ENCODE data around the gene IRF4. TPM values are rescaled to one million over a fixed set of nuclear protein-coding genes. Genes with fewer than 3 reads are reported as not detected.

The IRF4 gene
- total RNA-seq, 6 experiments from 2014 or later: not detected

GRCh38 chr6:449486-450419 lies 58.2 kb downstream of the IRF4 start:
- peaks cover 27% of the 10 kb centered on the region for H3K9me3 Mint-ChIP-seq
- TF ChIP-seq, protein P1, sequence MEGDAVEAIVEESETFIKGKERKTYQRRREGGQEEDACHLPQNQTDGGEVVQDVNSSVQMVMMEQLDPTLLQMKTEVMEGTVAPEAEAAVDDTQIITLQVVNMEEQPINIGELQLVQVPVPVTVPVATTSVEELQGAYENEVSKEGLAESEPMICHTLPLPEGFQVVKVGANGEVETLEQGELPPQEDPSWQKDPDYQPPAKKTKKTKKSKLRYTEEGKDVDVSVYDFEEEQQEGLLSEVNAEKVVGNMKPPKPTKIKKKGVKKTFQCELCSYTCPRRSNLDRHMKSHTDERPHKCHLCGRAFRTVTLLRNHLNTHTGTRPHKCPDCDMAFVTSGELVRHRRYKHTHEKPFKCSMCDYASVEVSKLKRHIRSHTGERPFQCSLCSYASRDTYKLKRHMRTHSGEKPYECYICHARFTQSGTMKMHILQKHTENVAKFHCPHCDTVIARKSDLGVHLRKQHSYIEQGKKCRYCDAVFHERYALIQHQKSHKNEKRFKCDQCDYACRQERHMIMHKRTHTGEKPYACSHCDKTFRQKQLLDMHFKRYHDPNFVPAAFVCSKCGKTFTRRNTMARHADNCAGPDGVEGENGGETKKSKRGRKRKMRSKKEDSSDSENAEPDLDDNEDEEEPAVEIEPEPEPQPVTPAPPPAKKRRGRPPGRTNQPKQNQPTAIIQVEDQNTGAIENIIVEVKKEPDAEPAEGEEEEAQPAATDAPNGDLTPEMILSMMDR (IDR thresholded peaks at IDR 0.05): no peak
- H3K27ac Mint-ChIP-seq: no peak overlapping the region
- DNase-seq: no peak
- H3K27me3 Mint-ChIP-seq (ENCODE audit: insufficient read depth): peaks cover 11% of the 10 kb centered on the region
- no peaks in the 10 kb centered on the region for H3K4me1 Mint-ChIP-seq (ENCODE audit: low read depth)
- H3K4me3 Mint-ChIP-seq: no peak overlapping the region
- H3K36me3 Mint-ChIP-seq (ENCODE audit: low read depth): peaks cover 10% of the 10 kb centered on the region

- DNase-seq: no peak
- H3K27me3 Mint-ChIP-seq (ENCODE audit: insufficient read depth): peaks cover 7% of the 10 kb centered on the region
- H3K27ac Mint-ChIP-seq: no peak overlapping the region
- peaks cover 10% of the 10 kb centered on the region for H3K36me3 Mint-ChIP-seq (ENCODE audit: low read depth)
- no peaks in the 10 kb centered on the region for H3K4me1 Mint-ChIP-seq (ENCODE audit: low read depth)
- TF ChIP-seq, protein P1 (IDR thresholded peaks at IDR 0.05): no peak
- peaks cover 24% of the 10 kb centered on the region for H3K9me3 Mint-ChIP-seq
- H3K4me3 Mint-ChIP-seq: no peak overlapping the region
Observed at GRCh38 chr6:451336-451735, 59.8 kb downstream of the IRF4 start.

GRCh38 chr6:451847-452246 lies 60.3 kb downstream of the IRF4 start:
- TF ChIP-seq, protein P1 (IDR thresholded peaks at IDR 0.05): no peak
- Mint-ChIP-seq H3K27ac (no peak overlapping the region), H3K4me3 (no peak overlapping the region), H3K9me3 (peaks cover 25% of the 10 kb centered on the region), H3K27me3 (ENCODE audit: insufficient read depth) (peaks cover 5% of the 10 kb centered on the region), H3K4me1 (ENCODE audit: low read depth) (no peaks in the 10 kb centered on the region), H3K36me3 (ENCODE audit: low read depth) (peaks cover 10% of the 10 kb centered on the region)
- DNase-seq: no peak

DNA sequence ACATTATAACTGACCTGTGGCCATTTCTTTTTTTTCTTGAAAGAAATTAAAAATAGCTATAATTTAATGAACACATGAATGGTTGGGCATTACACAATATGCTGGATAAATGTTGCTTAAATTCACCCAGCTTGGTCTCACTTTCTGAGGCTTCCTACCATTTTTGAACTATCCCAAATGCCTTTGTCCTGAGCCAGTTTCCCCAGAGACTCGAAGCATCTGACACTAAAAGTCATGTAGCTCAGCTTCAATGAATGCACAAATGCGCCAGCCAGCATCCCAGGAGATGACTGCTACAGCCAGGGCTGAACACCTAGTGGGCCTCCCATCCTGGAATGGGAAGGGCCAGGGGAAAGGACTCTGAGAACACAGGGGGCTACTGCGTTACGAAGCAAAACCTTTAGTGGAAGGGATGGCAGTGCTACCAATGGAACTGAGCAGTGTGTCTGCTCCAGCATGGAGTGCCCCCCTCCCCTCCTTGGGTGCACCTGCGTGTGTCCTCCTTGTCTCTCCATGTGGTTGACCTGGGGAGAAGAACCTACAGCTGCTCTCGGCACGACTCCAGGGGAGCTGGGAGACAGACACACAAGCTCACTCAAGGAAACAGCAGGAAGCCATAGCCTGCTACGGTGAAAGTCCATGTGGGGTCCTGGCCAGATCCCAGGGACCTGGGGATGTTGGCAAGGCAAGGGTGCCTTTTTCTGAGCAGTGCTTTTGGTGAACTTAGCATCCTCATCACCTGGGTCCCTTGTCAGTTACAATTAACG lies 60.9 kb downstream of the IRF4 start:
- H3K4me3 Mint-ChIP-seq: no peak overlapping the region
- TF ChIP-seq, protein P1 (IDR thresholded peaks at IDR 0.05): no peak
- H3K4me1 Mint-ChIP-seq (ENCODE audit: low read depth): no peaks in the 10 kb centered on the region
- DNase-seq: no peak
- peaks cover 31% of the 10 kb centered on the region for H3K9me3 Mint-ChIP-seq
- peaks cover 10% of the 10 kb centered on the region for H3K36me3 Mint-ChIP-seq (ENCODE audit: low read depth)
- peaks cover 5% of the 10 kb centered on the region for H3K27me3 Mint-ChIP-seq (ENCODE audit: insufficient read depth)
- no peak overlapping the region for H3K27ac Mint-ChIP-seq

DNA sequence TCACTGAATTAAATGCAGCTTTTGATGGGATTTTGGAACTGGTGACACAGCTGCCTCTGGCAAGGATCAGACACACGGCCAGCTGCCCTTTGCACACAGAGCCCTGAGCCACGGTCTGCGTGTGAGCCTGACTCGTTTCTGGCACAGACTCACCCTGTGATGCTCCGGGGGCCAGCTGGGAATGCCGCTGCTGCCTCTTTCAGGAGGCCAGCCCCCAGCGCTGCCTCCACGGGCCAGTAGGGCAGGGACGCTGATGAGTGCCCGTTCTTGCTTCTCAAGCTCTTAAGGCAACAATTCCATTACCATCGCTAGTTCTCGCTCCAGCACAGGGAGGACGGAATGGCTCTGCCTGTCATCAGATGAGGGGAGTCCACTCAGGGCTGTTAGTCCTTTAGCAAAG lies 61.6 kb downstream of the IRF4 start:
- Mint-ChIP-seq H3K36me3 (ENCODE audit: low read depth) (peaks cover 10% of the 10 kb centered on the region), H3K27me3 (ENCODE audit: insufficient read depth) (peaks cover 5% of the 10 kb centered on the region), H3K4me1 (ENCODE audit: low read depth) (no peaks in the 10 kb centered on the region), H3K9me3 (peaks cover 32% of the 10 kb centered on the region), H3K4me3 (no peak overlapping the region), H3K27ac (no peak overlapping the region)
- no peak for DNase-seq
- TF ChIP-seq, protein P1 (IDR thresholded peaks at IDR 0.05): no peak
